ENCODE measurements around the gene XYLT2. TPM values are rescaled to one million over a fixed set of nuclear protein-coding genes. Genes with fewer than 3 reads are reported as not detected.
A peak's percentile ranks its signal among the peaks of the same experiment; 100 is the strongest.

The XYLT2 gene
- total and polyA plus RNA-seq, 9 of the 15 experiments (the other 6 are each of a cell fraction or from before 2014, with no cell fraction given), result 0.63 to 9.1 (median 4.3) TPM

- TF ChIP-seq, protein P1, sequence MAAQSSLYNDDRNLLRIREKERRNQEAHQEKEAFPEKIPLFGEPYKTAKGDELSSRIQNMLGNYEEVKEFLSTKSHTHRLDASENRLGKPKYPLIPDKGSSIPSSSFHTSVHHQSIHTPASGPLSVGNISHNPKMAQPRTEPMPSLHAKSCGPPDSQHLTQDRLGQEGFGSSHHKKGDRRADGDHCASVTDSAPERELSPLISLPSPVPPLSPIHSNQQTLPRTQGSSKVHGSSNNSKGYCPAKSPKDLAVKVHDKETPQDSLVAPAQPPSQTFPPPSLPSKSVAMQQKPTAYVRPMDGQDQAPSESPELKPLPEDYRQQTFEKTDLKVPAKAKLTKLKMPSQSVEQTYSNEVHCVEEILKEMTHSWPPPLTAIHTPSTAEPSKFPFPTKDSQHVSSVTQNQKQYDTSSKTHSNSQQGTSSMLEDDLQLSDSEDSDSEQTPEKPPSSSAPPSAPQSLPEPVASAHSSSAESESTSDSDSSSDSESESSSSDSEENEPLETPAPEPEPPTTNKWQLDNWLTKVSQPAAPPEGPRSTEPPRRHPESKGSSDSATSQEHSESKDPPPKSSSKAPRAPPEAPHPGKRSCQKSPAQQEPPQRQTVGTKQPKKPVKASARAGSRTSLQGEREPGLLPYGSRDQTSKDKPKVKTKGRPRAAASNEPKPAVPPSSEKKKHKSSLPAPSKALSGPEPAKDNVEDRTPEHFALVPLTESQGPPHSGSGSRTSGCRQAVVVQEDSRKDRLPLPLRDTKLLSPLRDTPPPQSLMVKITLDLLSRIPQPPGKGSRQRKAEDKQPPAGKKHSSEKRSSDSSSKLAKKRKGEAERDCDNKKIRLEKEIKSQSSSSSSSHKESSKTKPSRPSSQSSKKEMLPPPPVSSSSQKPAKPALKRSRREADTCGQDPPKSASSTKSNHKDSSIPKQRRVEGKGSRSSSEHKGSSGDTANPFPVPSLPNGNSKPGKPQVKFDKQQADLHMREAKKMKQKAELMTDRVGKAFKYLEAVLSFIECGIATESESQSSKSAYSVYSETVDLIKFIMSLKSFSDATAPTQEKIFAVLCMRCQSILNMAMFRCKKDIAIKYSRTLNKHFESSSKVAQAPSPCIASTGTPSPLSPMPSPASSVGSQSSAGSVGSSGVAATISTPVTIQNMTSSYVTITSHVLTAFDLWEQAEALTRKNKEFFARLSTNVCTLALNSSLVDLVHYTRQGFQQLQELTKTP (IDR thresholded peaks at IDR 0.05; ENCODE audit: low read depth in 1 of 2, partially characterized antibody in 2 of 2), result no peak
- no peak for TF ChIP-seq DIDO1 (tag; IDR thresholded peaks at IDR 0.05; ENCODE audit: low read depth)
- TF ChIP-seq JUN (IDR thresholded peaks at IDR 0.05; ENCODE audit: borderline replicate concordance, low read depth, low read length), result no peak
- no peak for TF ChIP-seq JUN (CRISPR knock-in tag; IDR thresholded peaks at IDR 0.05; ENCODE audit: borderline replicate concordance)
- no peak for TF ChIP-seq ZNF75A (CRISPR knock-in tag; IDR thresholded peaks at IDR 0.05)
- TF ChIP-seq ETV5 (CRISPR knock-in tag; IDR thresholded peaks at IDR 0.05; ENCODE audit: low read depth), result no peak
- TF ChIP-seq, protein P2, sequence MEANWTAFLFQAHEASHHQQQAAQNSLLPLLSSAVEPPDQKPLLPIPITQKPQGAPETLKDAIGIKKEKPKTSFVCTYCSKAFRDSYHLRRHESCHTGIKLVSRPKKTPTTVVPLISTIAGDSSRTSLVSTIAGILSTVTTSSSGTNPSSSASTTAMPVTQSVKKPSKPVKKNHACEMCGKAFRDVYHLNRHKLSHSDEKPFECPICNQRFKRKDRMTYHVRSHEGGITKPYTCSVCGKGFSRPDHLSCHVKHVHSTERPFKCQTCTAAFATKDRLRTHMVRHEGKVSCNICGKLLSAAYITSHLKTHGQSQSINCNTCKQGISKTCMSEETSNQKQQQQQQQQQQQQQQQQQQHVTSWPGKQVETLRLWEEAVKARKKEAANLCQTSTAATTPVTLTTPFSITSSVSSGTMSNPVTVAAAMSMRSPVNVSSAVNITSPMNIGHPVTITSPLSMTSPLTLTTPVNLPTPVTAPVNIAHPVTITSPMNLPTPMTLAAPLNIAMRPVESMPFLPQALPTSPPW (CRISPR knock-in tag; IDR thresholded peaks at IDR 0.05), result peak; percentile 94
- peak; percentile 43 for TF ChIP-seq PCBP1 (IDR thresholded peaks at IDR 0.05; ENCODE audit: low read depth, low read length, poor library complexity, severe bottlenecking)
- TF ChIP-seq ZNF121 (CRISPR knock-in tag; conservative IDR thresholded peaks at IDR 0.05), result no peak
- TF ChIP-seq ZNF239 (CRISPR knock-in tag; IDR thresholded peaks at IDR 0.05), result no peak
- no peak for TF ChIP-seq HNRNPK (IDR thresholded peaks at IDR 0.05; ENCODE audit: low read depth, low read length, poor library complexity, severe bottlenecking)
- TF ChIP-seq JUNB (CRISPR knock-in tag; conservative IDR thresholded peaks at IDR 0.05), result no peak
- no peak for TF ChIP-seq MYNN (IDR thresholded peaks at IDR 0.05)
- no peak for TF ChIP-seq MYNN (CRISPR knock-in tag; IDR thresholded peaks at IDR 0.05)
- TF ChIP-seq ARID3B (CRISPR knock-in tag; IDR thresholded peaks at IDR 0.05; ENCODE audit: borderline replicate concordance), result no peak
- no peak for TF ChIP-seq GATA2 (CRISPR knock-in tag; IDR thresholded peaks at IDR 0.05)
- TF ChIP-seq, protein P3, sequence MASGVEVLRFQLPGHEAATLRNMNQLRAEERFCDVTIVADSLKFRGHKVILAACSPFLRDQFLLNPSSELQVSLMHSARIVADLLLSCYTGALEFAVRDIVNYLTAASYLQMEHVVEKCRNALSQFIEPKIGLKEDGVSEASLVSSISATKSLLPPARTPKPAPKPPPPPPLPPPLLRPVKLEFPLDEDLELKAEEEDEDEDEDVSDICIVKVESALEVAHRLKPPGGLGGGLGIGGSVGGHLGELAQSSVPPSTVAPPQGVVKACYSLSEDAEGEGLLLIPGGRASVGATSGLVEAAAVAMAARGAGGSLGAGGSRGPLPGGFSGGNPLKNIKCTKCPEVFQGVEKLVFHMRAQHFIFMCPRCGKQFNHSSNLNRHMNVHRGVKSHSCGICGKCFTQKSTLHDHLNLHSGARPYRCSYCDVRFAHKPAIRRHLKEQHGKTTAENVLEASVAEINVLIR (CRISPR knock-in tag; IDR thresholded peaks at IDR 0.05), result no peak
- no peak for TF ChIP-seq CREB5 (CRISPR knock-in tag; IDR thresholded peaks at IDR 0.05)
These were observed at the start of gene XYLT2 (continued) for GRCh38 chr17:50345432-50346312.

All from K562 (cell line).